HG03139 (cell line): ENCODE results near the gene SLC11A1.

ENCODE experiments used
- ATAC-seq: cut with Tn5 transposase; IDR thresholded peaks from one replicate; pipeline ENCODE4 v1.9.1; 2021; ENCODE audit not compliant: unreplicated experiment

Gene SLC11A1

DNA sequence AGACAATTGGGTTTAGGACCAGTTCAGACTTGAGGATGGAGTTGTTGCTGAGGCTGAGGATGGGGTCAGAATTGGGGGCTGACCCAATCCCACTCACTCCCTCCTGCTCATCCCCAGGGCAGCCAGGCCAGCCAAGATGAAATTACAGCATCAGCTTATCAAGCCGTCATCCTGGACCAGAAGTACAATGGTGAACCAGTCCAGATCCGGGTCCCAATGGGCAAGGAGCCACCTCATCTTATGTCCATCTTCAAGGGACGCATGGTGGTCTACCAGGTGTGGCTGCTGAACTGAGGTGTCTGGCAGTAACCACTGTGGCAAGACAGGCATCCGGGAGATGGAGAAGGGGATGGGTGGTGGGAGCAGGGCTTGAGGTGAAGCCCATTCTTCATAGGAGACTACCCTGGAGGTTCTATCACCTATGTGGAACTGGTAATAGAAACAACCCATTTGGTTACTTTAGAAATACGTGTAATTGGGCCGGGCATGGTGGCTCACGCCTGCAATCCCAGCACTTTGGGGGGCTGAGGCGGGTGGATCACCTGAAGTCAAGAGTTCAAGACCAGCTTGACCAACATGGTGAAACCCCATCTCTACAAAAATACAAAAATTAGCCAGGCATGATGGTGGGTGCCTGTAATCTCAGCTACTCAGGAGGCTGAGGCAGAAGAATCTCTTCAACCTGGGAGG is 50.7 kb downstream of the SLC11A1 start:
- no peak for ATAC-seq

DNA sequence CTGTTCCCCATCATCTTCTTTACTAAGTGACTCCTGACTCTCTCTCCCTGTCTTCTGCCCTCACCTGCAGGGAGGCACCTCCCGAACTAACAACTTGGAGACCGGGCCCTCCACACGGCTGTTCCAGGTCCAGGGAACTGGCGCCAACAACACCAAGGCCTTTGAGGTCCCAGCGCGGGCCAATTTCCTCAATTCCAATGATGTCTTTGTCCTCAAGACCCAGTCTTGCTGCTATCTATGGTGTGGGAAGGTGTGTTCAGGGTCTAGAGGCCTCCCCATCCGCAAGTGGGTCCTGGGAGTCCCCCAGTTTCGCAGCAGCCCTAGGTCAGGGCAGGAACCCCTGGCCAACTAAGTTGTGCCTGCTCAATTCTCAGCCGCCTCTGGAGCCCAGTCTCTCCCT is 52.4 kb downstream of the SLC11A1 start:
- ATAC-seq: no peak

DNA sequence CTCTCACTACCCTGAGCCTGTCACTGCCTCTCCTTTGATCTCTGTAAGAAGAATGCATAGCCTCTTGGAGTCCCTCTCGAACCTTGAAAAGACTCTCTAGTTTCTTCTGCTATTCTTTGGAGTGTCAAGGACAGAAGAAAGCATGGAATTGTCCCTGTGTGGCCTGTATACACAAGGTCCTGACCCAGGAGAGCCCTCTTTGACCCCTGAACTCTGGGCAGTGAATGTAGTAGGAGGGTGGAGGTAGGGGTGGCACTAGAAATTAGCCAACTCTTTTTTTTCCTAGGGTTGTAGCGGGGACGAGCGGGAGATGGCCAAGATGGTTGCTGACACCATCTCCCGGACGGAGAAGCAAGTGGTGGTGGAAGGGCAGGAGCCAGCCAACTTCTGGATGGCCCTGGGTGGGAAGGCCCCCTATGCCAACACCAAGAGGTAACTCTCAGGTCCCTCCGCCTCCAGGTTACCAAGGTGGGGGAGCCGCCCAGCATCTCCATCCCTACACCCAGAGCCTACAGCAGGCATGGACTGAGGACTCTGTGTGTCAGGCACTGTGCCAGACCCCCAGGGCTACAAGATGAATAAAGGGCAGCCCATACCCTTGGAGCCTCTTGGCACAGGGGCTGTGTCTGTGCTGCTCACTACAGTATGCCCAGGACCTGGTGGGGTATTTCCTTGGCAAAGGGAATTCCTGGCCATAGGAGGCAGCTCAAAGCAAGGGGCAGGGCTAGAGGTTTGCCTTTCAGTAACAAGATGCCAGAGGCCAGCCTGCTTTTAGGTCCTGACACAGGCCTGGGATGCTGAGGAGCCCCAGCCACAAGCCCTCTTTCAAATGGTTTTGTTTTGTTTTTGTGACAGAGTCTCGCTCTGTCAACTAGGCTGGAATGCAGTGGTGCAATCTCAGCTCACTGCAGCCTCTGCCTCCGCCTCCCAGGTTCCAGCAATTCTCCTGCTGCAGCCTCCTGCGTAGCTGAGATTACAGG is 53.2 kb downstream of the SLC11A1 start:
- no peak for ATAC-seq

DNA sequence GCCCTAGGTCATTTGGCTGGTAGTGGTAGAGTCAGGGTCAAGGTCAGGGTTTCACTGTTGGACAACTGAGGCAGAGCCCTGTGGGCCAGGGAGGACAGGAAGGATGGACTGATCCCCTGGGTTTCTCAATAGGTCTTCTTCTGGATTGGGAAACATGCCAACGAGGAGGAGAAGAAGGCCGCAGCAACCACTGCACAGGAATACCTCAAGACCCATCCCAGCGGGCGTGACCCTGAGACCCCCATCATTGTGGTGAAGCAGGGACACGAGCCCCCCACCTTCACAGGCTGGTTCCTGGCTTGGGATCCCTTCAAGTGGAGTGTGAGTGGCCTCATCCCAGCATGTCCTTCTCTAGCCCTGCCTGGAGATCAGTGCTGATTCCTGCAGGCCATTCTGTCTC is 54.9 kb downstream of the SLC11A1 start:
- no peak for ATAC-seq

DNA sequence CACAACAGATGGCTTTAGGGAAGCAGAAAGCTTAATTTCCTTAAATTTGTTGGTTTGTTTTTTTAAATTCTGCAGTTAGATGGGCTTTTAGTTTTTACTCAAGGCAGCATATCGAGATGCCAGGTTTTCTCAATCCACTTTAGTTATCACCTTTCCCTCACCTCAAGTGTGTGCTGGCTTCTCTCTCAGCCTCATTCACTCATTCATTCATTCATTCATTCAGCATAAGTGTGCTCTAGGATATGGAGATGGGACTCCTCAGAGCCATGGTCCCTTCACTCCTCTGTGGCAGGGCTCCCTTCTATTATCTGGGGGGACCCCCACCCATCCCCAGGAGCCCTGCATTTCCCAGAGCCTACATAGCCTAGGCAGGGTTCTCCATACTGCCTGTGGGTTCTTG is 55.9 kb downstream of the SLC11A1 start:
- no peak for ATAC-seq

DNA sequence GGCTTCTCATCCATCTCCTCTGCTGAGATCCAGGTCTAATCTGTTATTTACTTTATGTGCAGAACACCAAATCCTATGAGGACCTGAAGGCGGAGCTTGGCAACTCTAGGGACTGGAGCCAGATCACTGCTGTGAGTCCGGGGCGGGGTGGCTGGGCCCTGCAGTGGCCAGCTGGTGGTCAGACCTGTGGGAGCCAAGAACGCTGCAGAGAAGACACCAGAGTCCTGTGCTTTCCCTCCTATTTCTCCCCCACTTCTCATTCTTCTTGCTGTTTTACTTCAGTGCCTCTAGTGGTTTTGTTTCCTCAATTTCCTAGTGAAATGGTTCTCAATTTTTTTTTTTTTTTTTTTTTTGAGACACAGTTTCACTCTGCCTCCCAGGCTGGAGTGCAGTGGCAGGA is 56.5 kb downstream of the SLC11A1 start:
- no peak for ATAC-seq

DNA sequence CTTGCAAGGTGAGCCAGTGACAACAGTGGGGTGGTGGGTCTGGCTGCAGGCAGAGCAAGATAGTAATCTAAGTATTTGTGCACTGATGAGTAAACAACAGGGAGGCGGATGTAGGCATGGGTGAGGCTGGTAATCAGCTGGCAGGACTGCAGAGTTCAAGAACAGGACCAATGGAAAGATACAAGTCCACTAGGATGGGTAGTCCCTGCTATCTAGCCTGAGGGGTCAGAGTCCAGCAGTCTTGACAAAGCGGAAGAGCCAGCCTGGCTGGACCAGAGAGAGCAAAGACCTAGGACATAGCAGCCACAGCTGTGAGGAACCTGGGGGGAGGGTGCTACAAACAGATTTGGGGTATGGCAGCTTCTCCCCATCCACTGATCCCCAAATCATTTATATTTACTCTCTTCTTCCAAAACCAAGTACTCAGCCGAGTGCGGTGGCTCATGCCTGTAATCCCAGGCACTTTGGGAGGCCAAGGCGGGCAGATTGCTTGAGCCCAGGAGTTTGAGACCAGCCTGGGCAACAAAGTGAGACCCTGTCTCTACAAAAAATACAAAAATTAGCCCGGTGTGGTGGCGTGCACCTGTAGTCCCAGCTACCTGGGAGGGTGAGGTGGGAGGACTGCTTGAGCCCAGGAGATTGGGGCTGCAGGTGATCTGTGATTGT is 62.8 kb downstream of the SLC11A1 start:
- no peak for ATAC-seq

DNA sequence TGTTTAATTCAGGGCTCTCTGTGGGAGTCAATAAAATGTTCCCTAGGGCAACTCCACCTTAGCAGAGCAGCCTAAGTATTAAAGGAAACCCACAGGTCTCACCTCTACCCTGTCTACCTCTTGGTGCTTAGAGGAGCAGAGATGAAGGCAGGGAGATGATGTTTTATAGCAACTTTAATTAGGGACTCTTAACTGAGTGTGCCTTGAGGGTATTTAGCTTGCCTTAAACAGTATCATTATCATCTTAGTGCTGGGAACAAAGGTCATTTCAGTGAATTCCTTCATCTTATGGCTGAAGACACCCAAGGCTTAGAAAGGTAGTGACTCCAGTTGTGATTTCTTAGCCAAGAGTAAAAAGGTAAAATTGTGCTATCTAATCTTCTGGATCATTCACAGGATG is 63.5 kb downstream of the SLC11A1 start:
- ATAC-seq: no peak
